Neural cell (in vitro differentiated cells): ENCODE data around the gene SNRPD3. TPM values are rescaled to one million over a fixed set of nuclear protein-coding genes. Genes with fewer than 3 reads are reported as not detected.

ENCODE experiments used
- H2AFZ ChIP-seq: fragments of 200-600, 300-800 bp; sonication (generic), shearing (Covaris generic); 2 replicates; pipeline ENCODE4 v1.6.0; 2014; ENCODE audit warnings: low read depth, mild to moderate bottlenecking, antibody characterized with exemption, low read length, moderate library complexity
- H3F3A ChIP-seq: fragments of 200-600 bp; shearing (Covaris generic); 2 replicates; pipeline ENCODE4 v1.6.1; 2016; ENCODE audit warnings: mild to moderate bottlenecking, moderate library complexity, mixed read lengths, antibody characterized with exemption, low read length; ENCODE audit not compliant: insufficient read depth, poor library complexity, severe bottlenecking
- H3K27ac ChIP-seq: fragments of 200-600, 300-800 bp; sonication (generic), shearing (Covaris generic); 2 replicates; pipeline ENCODE4 v1.5.1; 2014; ENCODE audit warnings: mild to moderate bottlenecking, low read length, moderate library complexity
- H3K27me3 ChIP-seq: fragments of 300-800, 200-600 bp; sonication (generic), shearing (Covaris generic); 2 replicates; pipeline ENCODE4 v1.6.0; 2014; ENCODE audit warnings: mild to moderate bottlenecking, low read depth, low read length, moderate library complexity; ENCODE audit not compliant: insufficient read depth
- H3K36me3 ChIP-seq: fragments of 300-800, 200-600 bp; sonication (generic), shearing (Covaris generic); 2 replicates; pipeline ENCODE4 v1.5.1; 2014; ENCODE audit warnings: mild to moderate bottlenecking, antibody characterized with exemption, low read length, moderate library complexity; ENCODE audit not compliant: insufficient read depth
- H3K4me2 ChIP-seq: fragments of 300-800, 200-600 bp; sonication (generic), shearing (Covaris generic); 2 replicates; pipeline ENCODE4 v1.6.0; 2014; ENCODE audit warnings: mild to moderate bottlenecking, low read length
- H3K4me3 ChIP-seq: fragments of 300-800, 200-600 bp; sonication (generic), shearing (Covaris generic); 2 replicates; pipeline ENCODE4 v1.5.1; 2014; ENCODE audit warnings: mild to moderate bottlenecking, low read length, moderate library complexity
- H3K79me2 ChIP-seq: fragments of 200-600 bp; shearing (Covaris generic); replicated peaks from 2 replicates; pipeline ENCODE4 v1.6.0; 2014; ENCODE audit warnings: mild to moderate bottlenecking, low read length, moderate library complexity; ENCODE audit not compliant: insufficient read depth
- H3K9ac ChIP-seq: fragments of 300-800, 200-600 bp; sonication (generic), shearing (Covaris generic); 2 replicates; pipeline ENCODE4 v1.6.1; 2016; ENCODE audit warnings: mild to moderate bottlenecking, low read length, mixed read lengths
- H3K9me2 ChIP-seq: fragments of 200-600 bp; shearing (Covaris generic); 2 replicates; pipeline ENCODE4 v1.6.1; 2016; ENCODE audit warnings: mild to moderate bottlenecking, low read length, mixed read lengths; ENCODE audit not compliant: insufficient read depth
- H3K9me3 ChIP-seq: fragments of 200-600, 300-800 bp; sonication (generic), shearing (Covaris generic); 2 replicates; pipeline ENCODE4 v1.6.1; 2016; ENCODE audit warnings: mild to moderate bottlenecking, mixed run types, low read length, moderate library complexity, mixed read lengths
- H4K20me1 ChIP-seq: fragments of 200-600 bp; shearing (Covaris generic); 2 replicates; pipeline ENCODE4 v1.6.1; 2016; ENCODE audit warnings: mild to moderate bottlenecking, mixed run types; ENCODE audit not compliant: insufficient read depth
- EP300 ChIP-seq: fragments of 450-650 bp; conservative IDR thresholded peaks from 2 replicates; pipeline ENCODE4 v1.6.1; 2014; ENCODE audit warnings: antibody characterized with exemption, mild to moderate bottlenecking, moderate library complexity; ENCODE audit not compliant: poor library complexity, severe bottlenecking
- EZH2 ChIP-seq: fragments of 200-600, 300-800 bp; shearing (Covaris generic), sonication (generic); IDR thresholded peaks from 2 replicates; pipeline ENCODE4 v1.6.1; 2014; ENCODE audit warnings: antibody characterized with exemption, low read length, borderline replicate concordance, mild to moderate bottlenecking; ENCODE audit not compliant: insufficient read depth, poor library complexity, severe bottlenecking
- MXI1 ChIP-seq: fragments of 450-650 bp; conservative IDR thresholded peaks from 2 replicates; pipeline ENCODE4 v1.6.1; 2014; ENCODE audit warnings: antibody characterized with exemption, mild to moderate bottlenecking; ENCODE audit not compliant: poor library complexity, severe bottlenecking
- POLR2AphosphoS5 ChIP-seq: IDR thresholded peaks from 2 replicates; pipeline ENCODE4 v1.6.1; 2012
- RAD21 ChIP-seq: fragments of 450-650 bp; conservative IDR thresholded peaks from 2 replicates; pipeline ENCODE4 v1.6.1; 2014; ENCODE audit warnings: antibody characterized with exemption, mild to moderate bottlenecking, moderate library complexity
- SMC3 ChIP-seq: fragments of 450-650 bp; conservative IDR thresholded peaks from 2 replicates; pipeline ENCODE4 v1.6.1; 2014; ENCODE audit warnings: antibody characterized with exemption, mild to moderate bottlenecking, moderate library complexity; ENCODE audit not compliant: poor library complexity
- TAF1 ChIP-seq: IDR thresholded peaks from 2 replicates; pipeline ENCODE4 v1.6.1; 2012; ENCODE audit warnings: low read depth
- polyA plus RNA-seq: library from polyadenylated mRNA; depleted of rRNA; stranded (reverse); fragments of >200 nt; gene quantifications from 2 replicates; pipeline ENCODE4 v1.2.3, GENCODE V29; 2014
- TF ChIP-seq, protein P1 (sequence below): IDR thresholded peaks from 2 replicates; pipeline ENCODE4 v1.6.1; 2012; ENCODE audit warnings: borderline replicate concordance
- TF ChIP-seq, protein P2 (sequence below): fragments of 450-650 bp; IDR thresholded peaks from 2 replicates; pipeline ENCODE4 v1.5.1; 2014; ENCODE audit warnings: antibody characterized with exemption, mild to moderate bottlenecking, moderate library complexity; ENCODE audit not compliant: poor library complexity, severe bottlenecking

SNRPD3 gene
- polyA plus RNA-seq, 1 donor from 2014 or later, result 195 TPM

DNA sequence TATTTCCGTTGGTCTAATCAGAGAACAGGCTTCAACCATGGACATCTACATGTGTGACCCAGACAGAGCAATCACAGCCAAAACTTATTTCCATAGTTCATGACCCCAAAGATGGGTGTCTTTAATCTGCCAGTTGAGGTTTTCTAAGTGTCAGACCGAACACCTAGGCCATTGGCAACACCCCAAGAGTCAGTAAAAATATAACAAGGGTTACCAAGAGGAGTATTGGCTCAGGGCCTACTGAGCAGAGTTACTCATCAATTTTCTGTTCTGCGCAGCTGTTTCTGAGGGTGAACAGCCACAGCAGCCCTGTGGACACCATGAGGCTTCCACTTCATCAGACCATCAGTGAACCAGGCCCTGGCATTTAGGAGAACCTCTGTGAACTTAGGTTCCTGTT lies 19.7 kb upstream of the SNRPD3 start:
- Histone ChIP-seq H3K36me3 (no peaks in the 10 kb centered on the region), H3K27ac (no peak overlapping the region), H3K27me3 (no peaks in the 10 kb centered on the region), H3F3A (no peaks in the 10 kb centered on the region), H2AFZ (no peak overlapping the region), H3K79me2 (no peaks in the 10 kb centered on the region), H3K4me3 (no peak overlapping the region), H4K20me1 (no peaks in the 10 kb centered on the region), H3K9ac (no peak overlapping the region), H3K4me2 (no peak overlapping the region), H3K9me3 (no peaks in the 10 kb centered on the region), H3K9me2 (no peaks in the 10 kb centered on the region)
- TF ChIP-seq EP300, result no peak
- no peak for TF ChIP-seq RAD21
- TF ChIP-seq SMC3, result no peak
- TF ChIP-seq, protein P1, sequence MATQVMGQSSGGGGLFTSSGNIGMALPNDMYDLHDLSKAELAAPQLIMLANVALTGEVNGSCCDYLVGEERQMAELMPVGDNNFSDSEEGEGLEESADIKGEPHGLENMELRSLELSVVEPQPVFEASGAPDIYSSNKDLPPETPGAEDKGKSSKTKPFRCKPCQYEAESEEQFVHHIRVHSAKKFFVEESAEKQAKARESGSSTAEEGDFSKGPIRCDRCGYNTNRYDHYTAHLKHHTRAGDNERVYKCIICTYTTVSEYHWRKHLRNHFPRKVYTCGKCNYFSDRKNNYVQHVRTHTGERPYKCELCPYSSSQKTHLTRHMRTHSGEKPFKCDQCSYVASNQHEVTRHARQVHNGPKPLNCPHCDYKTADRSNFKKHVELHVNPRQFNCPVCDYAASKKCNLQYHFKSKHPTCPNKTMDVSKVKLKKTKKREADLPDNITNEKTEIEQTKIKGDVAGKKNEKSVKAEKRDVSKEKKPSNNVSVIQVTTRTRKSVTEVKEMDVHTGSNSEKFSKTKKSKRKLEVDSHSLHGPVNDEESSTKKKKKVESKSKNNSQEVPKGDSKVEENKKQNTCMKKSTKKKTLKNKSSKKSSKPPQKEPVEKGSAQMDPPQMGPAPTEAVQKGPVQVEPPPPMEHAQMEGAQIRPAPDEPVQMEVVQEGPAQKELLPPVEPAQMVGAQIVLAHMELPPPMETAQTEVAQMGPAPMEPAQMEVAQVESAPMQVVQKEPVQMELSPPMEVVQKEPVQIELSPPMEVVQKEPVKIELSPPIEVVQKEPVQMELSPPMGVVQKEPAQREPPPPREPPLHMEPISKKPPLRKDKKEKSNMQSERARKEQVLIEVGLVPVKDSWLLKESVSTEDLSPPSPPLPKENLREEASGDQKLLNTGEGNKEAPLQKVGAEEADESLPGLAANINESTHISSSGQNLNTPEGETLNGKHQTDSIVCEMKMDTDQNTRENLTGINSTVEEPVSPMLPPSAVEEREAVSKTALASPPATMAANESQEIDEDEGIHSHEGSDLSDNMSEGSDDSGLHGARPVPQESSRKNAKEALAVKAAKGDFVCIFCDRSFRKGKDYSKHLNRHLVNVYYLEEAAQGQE, result no peak
- no peak for TF ChIP-seq POLR2AphosphoS5
- TF ChIP-seq MXI1, result no peak

DNA sequence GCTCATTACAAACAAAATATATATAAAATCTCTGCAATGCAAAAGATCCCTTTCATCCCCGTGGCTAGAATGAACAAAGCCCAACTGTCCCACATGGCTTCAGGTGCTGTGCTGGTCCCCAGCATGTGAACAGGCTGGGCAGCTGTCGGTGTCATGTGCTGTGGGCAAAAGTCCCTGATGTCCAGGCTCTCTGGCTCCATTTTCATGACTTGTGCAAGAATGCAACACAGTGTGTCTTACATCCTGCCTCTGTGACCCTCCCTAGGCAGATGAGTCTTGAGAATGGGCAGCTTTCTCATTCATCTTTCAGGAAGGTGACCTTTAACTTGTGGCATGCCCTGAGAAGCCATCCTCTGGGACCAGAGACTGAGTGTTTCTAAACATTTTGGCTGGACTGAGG lies 15.3 kb upstream of the SNRPD3 start:
- Histone ChIP-seq H3K79me2 (no peaks in the 10 kb centered on the region), H3K36me3 (no peaks in the 10 kb centered on the region), H3K27ac (no peak overlapping the region), H4K20me1 (no peaks in the 10 kb centered on the region), H3K4me3 (no peak overlapping the region), H3K4me2 (no peak overlapping the region), H3K9me3 (no peaks in the 10 kb centered on the region), H3K9ac (no peak overlapping the region), H3F3A (no peaks in the 10 kb centered on the region), H3K27me3 (no peaks in the 10 kb centered on the region), H3K9me2 (no peaks in the 10 kb centered on the region), H2AFZ (no peak overlapping the region)
- TF ChIP-seq SMC3, result no peak
- no peak for TF ChIP-seq RAD21
- TF ChIP-seq MXI1, result no peak
- no peak for TF ChIP-seq EZH2
- TF ChIP-seq, protein P2, sequence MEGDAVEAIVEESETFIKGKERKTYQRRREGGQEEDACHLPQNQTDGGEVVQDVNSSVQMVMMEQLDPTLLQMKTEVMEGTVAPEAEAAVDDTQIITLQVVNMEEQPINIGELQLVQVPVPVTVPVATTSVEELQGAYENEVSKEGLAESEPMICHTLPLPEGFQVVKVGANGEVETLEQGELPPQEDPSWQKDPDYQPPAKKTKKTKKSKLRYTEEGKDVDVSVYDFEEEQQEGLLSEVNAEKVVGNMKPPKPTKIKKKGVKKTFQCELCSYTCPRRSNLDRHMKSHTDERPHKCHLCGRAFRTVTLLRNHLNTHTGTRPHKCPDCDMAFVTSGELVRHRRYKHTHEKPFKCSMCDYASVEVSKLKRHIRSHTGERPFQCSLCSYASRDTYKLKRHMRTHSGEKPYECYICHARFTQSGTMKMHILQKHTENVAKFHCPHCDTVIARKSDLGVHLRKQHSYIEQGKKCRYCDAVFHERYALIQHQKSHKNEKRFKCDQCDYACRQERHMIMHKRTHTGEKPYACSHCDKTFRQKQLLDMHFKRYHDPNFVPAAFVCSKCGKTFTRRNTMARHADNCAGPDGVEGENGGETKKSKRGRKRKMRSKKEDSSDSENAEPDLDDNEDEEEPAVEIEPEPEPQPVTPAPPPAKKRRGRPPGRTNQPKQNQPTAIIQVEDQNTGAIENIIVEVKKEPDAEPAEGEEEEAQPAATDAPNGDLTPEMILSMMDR, result no peak
- no peak for TF ChIP-seq POLR2AphosphoS5
- TF ChIP-seq, protein P1, result no peak
- no peak for TF ChIP-seq TAF1
- no peak for TF ChIP-seq EP300
